Left kidney (tissue), 2 donors: ENCODE data around the gene LCN6. TPM values are rescaled to one million over a fixed set of nuclear protein-coding genes. Genes with fewer than 3 reads are reported as not detected.
A peak's percentile ranks its signal among the peaks of the same experiment; 100 is the strongest.

Source experiments
- DNase-seq: peaks from one replicate; pipeline ENCODE4 v3.0.0-alpha.2; 2013
- polyA plus RNA-seq: library from polyadenylated mRNA; unstranded; fragments of 120-200 nt; gene quantifications from one replicate; pipeline ENCODE4 v1.2.1, GENCODE V29; 2013; ENCODE audit not compliant: insufficient read length

LCN6 gene
- polyA plus RNA-seq, 1 donor: not detected

GRCh38 chr9:136743639-136744211, 4.6 kb downstream of the LCN6 start:
- DNase-seq: no peak

- peak; percentile 72 for DNase-seq
These were observed 5.5 kb downstream of the LCN6 start, which contains the start of gene LCN10 for GRCh38 chr9:136742591-136743391. Gene LCN10 (minus strand): TSS chr9:136742940. CDS start chr9:136742903, 37 bp downstream.

DNA sequence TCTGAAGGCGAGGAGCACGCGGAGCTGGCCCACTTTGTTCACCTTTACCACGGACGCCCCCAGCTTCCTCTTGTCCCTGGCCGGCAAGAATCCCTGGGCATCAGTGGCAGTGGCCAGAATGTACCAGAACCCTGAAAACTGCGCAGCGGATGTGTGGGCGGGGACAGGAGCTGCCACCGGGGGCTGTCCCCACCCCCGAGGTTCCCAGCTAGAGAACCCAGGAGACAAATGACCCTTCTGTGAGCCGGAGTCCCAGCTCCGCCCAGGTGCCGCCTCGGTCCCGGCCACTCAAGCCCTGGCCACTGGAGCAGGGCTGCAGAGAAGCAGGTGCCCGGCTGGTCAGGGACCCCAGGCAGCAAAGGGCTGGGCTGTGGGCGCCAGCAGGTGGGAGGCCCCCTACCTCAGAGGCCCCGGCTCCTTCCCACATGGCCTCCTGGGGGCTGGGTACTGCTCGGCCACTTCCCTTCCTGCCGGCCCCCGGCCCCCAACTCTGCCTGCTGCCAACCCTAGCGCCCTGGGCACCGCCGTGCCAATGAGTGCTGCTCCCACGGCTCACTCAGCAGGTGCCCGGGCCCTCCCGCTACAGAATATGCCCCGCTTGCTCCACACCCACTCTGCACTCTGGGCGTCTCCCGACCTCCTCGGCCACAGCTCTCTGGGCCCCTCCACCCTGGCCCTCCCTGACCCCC, 6.3 kb downstream of the LCN6 start:
- no peak for DNase-seq

- no peak for DNase-seq
These were observed 7.1 kb downstream of the LCN6 start for GRCh38 chr9:136740971-136741882.

- DNase-seq: no peak
These were observed 7.8 kb downstream of the LCN6 start for GRCh38 chr9:136740491-136740890.

- DNase-seq: no peak
These were observed 8.3 kb downstream of the LCN6 start for GRCh38 chr9:136740069-136740468.

DNA sequence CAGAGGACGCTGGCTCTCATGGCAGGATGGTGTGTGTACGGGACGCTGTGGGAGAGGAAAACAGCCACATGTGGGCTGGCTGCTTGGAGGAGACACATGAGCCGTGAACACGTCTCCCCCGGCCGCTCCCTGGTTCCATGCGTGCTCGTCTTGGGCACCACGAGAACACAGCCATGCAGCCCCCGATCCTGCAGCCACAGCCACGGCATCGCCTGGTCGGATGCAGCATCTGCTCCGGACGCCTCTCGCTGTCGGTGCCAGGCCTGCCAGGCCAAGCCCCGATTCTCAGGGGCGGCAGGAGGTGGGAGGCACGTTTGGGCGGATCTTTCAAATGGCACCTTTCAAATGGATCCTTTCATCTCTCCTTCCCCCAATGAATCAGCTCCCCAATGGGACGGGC, 8.8 kb downstream of the LCN6 start:
- DNase-seq: no peak

GRCh38 chr9:136738960-136739359, 9.4 kb downstream of the LCN6 start:
- DNase-seq: no peak

- no peak for DNase-seq
These were observed 12.4 kb downstream of the LCN6 start for GRCh38 chr9:136735812-136736480.

- DNase-seq: no peak
These were observed 13.4 kb downstream of the LCN6 start for GRCh38 chr9:136734837-136735496.

DNA sequence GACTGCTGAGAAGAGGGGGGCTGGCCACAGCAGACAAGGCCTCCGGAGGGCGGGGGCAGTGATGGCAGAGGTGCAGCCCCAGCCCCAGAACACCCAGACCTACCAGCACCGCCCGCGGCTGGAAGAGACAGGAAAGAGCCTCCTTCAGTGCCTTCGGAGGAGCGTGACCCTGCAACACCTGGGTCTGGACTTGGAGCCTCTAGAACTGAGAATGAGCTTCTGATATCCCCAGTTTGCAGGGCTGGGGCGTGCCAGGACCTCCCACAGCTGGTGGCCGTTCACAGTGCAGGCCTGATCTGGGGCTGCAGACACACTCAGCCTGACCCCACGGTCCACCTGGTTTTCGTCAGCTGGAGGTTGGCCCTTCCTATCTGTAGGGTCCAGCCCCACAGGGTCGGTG, 14.7 kb downstream of the LCN6 start:
- no peak for DNase-seq

- DNase-seq: no peak
These were observed 15.7 kb downstream of the LCN6 start for GRCh38 chr9:136732444-136733178.

DNA sequence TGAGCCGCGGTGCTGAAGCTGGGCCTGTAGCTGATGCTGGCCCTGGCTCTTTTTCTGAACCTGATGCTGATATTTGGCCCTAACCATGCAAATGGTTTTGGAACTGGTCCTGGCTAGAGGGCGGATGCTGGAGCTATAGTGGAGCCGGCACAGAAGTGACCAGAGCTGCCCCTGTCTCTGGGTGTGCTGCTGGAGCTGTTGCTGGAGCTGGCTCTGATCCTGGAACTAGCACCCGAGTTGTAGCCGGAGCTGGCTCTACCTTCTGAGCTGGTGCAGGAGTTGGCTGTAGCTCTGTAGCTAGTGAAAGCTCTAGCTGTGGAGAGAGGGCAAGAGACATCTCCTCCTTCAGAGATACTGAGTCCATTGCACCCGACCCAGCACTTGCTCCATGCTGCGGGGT, 18.4 kb downstream of the LCN6 start:
- no peak for DNase-seq

- no peak for DNase-seq
These were observed 19.2 kb downstream of the LCN6 start for GRCh38 chr9:136729144-136729543.

DNA sequence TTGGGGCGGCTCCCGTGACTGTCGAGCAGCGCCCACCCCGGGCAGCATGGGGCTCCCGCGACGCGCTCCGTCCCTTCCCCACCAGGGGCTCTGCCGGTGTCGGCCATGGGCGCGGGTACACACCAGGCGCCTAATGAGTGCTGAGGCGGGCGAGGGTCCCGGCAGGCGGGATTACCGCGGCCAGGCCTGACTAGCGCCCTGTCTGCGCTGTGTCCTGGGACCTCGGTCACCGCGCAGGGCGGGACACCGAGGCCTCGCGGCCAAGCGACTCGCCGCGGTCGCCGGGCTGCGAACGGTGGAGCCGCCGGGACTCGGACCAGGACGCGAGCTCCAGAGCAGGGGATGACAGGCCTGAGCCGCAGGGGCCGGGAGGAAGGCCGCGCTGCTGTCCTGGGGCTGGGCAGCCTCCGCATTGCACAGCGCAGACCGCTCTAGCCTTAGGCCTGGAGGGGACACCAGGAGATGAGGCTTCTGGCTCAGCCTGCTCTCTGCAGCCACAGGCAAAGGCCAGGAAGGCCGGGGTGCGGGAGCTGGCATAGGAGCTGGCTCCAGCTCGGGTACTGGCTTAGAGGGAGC, 19.7 kb downstream of the LCN6 start:
- no peak for DNase-seq

DNA sequence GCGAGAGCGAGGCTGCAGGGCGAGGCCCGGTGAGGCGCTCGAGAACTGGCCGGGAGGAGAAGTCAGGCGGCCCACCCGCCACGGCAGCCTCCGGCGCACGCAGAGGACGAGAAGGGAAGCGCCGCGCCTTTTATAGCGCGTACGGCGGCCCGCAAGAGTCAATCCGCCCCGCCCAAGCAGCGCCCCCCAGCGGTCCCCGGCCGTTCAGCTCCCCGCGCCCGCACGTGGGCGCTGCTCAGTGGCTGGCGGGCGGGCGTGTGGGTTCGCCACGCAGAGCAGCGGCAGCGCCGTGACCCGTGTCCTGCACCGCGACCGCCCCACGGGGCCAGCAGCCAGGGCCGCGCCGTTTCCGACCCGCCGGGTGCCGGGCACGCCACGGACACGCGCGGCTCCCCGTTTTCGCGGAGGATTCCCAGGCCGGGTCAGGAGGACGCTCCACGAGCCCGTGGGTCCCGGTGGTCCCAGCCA, 20.2 kb downstream of the LCN6 start:
- DNase-seq: peak; percentile 85

GRCh38 chr9:136726631-136727191, 21.6 kb downstream of the LCN6 start:
- no peak for DNase-seq

DNA sequence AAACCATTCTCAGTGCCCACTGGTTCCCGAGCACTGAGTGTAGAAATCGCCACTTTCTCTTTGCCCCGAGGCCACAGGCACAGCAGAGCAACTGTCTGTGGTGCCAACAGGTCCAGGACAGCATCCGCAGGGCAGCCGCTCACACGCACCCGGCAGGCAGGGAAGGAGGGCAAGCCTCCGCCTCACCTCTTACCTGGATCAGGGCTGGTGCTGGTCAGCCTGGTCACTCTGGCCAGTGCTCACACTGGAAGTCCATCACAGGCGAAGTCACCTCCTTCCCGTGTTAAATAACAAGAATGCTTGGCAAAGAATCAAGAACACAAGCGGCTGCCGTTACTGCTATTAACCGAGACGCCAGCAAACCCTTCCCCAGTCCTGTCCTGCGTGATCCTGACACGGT, 22.2 kb downstream of the LCN6 start:
- no peak for DNase-seq

DNA sequence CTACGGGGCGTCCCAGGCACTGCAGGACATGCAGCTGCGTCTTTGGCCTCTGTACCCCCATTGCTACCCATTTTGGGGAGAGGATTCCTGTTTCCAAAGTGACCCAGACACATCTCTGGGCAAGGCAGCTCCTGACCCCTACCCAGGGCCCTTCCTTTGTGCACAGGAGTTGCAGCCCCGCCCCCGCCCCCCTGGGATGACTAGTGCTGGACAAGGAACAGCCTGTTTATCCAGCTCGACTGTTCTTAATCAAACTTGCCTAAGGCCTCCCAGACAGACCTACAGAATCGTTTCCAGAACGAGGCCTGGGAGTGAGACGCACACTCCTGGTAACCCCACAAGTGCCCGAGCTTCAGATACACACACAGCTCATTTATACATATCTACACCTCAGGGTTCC, 22.7 kb downstream of the LCN6 start:
- no peak for DNase-seq
